ENCODE results near the gene HIRIP3. TPM values are rescaled to one million over a fixed set of nuclear protein-coding genes. Genes with fewer than 3 reads are reported as not detected.
A peak's percentile ranks its signal among the peaks of the same experiment; 100 is the strongest.

HIRIP3 gene
- total and polyA plus RNA-seq, 2 experiments from 2014 or later = 22.2 to 26.7 TPM

DNA sequence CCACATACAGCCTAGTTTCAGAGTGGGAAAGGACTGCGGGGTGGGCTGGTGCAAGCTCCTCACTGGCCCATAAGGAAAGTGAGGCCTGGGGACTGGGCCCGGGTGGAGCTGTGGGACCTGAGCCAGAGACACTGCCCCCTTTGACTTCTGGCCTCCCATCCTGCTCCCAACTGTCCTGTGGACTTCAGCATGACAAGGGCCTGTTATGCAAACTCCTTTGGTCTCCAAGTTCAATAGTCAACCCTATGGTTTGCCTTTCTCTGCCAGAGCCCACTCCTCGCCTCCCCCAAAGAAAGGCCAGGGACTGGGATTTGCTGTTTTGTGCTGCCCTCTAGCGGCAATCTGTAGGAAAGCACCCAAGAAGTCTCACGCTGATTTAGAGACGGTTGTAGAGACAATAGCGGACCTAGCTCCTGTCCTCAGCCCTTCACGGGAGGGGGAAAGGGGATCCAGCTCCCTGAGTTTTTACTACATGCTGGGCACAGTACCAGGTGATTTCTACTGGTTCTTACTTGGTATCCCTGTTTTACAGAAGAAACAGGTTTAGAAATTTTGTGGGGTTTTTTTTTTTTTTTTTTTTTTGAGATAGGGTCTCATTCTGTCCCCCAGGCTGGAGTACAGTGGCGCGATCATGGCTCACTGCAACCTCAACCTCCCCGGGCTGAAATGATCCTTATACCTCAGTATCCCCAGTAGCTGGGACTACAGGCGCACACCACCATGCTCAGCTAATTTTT, 36.8 kb upstream of the HIRIP3 start:
- Histone ChIP-seq H3K27me3 (peaks cover 52% of the 10 kb centered on the region), H3K27ac (no peak overlapping the region), H3K9me3 (ENCODE audit: low read depth) (no peaks in the 10 kb centered on the region), H3K36me3 (no peaks in the 10 kb centered on the region), H3K4me1 (ENCODE audit: low read depth) (no peaks in the 10 kb centered on the region), H3K4me3 (no peak overlapping the region)
- TF ChIP-seq, protein P1, sequence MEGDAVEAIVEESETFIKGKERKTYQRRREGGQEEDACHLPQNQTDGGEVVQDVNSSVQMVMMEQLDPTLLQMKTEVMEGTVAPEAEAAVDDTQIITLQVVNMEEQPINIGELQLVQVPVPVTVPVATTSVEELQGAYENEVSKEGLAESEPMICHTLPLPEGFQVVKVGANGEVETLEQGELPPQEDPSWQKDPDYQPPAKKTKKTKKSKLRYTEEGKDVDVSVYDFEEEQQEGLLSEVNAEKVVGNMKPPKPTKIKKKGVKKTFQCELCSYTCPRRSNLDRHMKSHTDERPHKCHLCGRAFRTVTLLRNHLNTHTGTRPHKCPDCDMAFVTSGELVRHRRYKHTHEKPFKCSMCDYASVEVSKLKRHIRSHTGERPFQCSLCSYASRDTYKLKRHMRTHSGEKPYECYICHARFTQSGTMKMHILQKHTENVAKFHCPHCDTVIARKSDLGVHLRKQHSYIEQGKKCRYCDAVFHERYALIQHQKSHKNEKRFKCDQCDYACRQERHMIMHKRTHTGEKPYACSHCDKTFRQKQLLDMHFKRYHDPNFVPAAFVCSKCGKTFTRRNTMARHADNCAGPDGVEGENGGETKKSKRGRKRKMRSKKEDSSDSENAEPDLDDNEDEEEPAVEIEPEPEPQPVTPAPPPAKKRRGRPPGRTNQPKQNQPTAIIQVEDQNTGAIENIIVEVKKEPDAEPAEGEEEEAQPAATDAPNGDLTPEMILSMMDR (IDR thresholded peaks at IDR 0.05; ENCODE audit: low read depth, low read length) = peak; percentile 88
- DNase-seq (ENCODE audit: low read depth in 1 of 2, low spot score in 1 of 2) = peak; percentile 71 to 78

DNA sequence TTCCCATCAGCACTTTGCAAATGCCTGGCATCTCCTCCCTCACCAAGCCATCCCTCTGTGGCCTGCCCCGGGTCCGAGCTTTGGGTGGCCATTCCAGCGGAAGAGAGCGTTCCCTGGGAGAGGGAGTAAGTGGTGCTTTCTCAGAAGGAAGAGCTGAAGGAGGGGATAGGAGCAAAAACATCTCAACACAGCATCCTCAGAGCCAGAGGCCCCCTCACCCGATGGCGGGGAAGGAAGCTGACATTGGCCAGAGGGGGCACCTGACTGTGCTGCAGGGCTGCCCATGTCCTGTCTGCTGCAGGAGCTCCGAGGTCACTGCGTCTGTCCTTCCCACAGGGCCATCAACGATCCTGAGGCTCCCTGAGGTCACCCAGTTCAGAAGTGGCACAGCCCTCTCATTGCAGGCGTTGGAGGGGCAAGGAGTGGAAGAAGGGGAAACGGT, 36.1 kb upstream of the HIRIP3 start:
- Histone ChIP-seq H3K9me3 (ENCODE audit: low read depth) (no peaks in the 10 kb centered on the region), H3K4me3 (no peak overlapping the region), H3K4me1 (ENCODE audit: low read depth) (no peaks in the 10 kb centered on the region), H3K36me3 (no peaks in the 10 kb centered on the region), H3K27me3 (peaks cover 49% of the 10 kb centered on the region), H3K27ac (no peak overlapping the region)
- DNase-seq (ENCODE audit: low read depth in 1 of 2, low spot score in 1 of 2) = no peak
- TF ChIP-seq, protein P1 (IDR thresholded peaks at IDR 0.05; ENCODE audit: low read depth, low read length) = no peak

DNA sequence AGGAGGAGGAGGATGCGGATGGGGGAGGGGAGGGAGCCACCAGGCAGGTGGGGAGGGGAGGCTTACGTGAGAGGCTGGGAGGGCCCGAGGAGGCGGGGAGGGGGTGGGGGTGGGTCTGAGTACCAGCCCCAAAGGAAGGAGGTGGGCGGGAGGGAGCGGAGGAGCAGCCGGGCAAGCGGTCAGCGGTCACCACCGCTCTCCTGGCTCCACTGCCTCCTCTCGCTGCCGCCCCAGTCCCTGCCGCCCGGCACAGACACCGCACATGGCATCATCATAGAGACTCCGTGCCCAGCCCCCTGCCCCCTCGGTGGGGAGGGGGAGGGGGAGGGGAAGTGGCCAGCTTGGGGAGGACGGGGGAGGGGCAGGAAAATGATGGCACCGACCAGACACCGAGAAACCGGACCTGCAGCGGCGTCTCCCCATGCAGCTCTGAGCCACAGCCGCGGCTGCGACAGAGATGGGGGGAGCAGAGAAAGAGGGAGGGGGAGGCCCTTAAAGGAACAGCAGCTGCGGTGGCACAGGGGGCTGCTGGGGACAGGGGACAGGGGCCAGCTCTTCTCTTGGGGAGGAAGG, 35.5 kb upstream of the HIRIP3 start, which contains the start of gene TLCD3B:
Gene TLCD3B, minus strand, starts transcription at position 431 of the 573 bp plus-strand sequence. CDS start 744 bp downstream, outside the sequence.
- H3K36me3 ChIP-seq = no peaks in the 10 kb centered on the region
- no peaks in the 10 kb centered on the region for H3K9me3 ChIP-seq (ENCODE audit: low read depth)
- H3K4me1 ChIP-seq (ENCODE audit: low read depth) = no peaks in the 10 kb centered on the region
- peaks cover 44% of the 10 kb centered on the region for H3K27me3 ChIP-seq
- no peak for DNase-seq (ENCODE audit: low read depth in 1 of 2, low spot score in 1 of 2)
- TF ChIP-seq, protein P1 (IDR thresholded peaks at IDR 0.05; ENCODE audit: low read depth, low read length) = no peak
- H3K4me3 ChIP-seq = peak within 1 kb of the TSS; percentile 15
- H3K27ac ChIP-seq = no peak within 1 kb of the TSS

DNA sequence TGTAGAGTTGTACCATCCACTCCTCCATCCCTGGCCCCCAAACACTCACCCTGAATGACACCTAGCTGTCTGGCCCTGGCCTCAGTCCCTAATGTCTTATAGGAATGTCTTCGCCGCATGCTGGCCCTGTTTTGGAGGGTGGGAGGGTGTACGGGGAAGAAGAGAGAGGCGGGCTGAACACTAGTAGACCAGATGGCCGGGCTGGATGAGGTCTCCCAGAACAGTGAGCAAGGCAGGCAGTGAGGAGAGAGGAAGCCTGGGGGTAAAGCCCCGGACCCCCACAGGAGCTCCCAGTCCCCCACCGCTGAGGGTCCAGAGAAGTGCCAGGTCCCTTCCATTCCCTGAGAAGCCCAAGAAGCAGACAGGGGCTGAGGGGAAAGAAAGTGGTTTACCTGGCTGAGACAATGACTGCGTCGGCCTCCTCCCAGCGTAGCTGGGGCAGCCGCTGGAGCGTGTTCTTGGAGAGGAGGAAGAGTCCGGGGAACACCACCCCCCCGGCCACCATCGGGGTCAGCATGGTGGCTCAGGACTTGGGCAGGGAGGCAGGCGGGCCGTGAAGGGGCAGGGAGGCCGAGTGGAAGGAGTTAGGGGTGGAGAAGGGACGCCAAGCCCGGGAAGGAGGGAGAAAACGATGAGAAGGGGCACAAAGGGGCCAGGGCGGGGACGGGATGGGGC, 34.7 kb upstream of the HIRIP3 start:
- TF ChIP-seq, protein P1 (IDR thresholded peaks at IDR 0.05; ENCODE audit: low read depth, low read length) = no peak
- no peaks in the 10 kb centered on the region for H3K4me1 ChIP-seq (ENCODE audit: low read depth)
- no peak overlapping the region for H3K4me3 ChIP-seq
- no peaks in the 10 kb centered on the region for H3K9me3 ChIP-seq (ENCODE audit: low read depth)
- H3K27ac ChIP-seq = no peak overlapping the region
- DNase-seq (ENCODE audit: low read depth in 1 of 2, low spot score in 1 of 2) = no peak
- no peaks in the 10 kb centered on the region for H3K36me3 ChIP-seq
- H3K27me3 ChIP-seq = peaks cover 38% of the 10 kb centered on the region

DNA sequence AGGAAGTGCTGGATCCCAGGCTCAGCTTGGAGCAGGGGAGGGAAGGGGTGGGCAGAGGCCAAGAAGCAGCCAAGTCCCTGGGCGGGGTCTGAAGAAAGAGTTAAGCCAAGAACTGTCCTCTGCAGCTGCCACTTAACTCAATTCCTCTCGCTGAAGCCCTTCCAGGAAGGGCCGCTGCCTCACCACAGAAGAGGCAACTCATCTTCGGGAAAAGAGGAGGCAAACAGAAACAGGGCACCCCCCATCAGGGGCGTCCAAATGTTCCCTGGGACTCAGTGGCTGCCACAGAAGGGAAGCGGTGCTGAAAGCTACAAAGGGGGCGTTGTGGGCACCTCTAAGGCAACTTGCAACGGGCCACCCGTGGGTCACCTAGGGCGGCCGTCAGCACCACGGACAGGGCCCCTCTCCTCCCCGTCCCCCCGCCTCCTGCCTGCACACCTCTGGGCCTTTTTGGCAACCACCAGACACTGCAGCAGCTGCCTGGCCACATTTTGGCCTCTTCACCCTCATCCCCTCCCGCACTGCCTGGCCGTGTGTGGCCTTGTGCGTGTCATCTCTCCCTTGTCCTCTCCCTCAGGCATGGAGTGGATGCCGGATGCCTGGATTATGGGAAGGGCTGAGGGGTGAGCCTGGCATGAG, 33.1 kb upstream of the HIRIP3 start:
- Histone ChIP-seq H3K27ac (no peak overlapping the region), H3K9me3 (ENCODE audit: low read depth) (no peaks in the 10 kb centered on the region), H3K27me3 (peaks cover 31% of the 10 kb centered on the region), H3K4me1 (ENCODE audit: low read depth) (no peaks in the 10 kb centered on the region), H3K4me3 (no peak overlapping the region), H3K36me3 (no peaks in the 10 kb centered on the region)
- TF ChIP-seq, protein P1 (IDR thresholded peaks at IDR 0.05; ENCODE audit: low read depth, low read length) = no peak
- DNase-seq (ENCODE audit: low read depth in 1 of 2, low spot score in 1 of 2) = peak; percentile 30 to 85
